HG03558 (cell line): Measurements from ENCODE around the gene ASB15.
"Not testable (repeated sequence)": the region's sequence is repeated elsewhere in the genome, so short reads cannot be mapped to it uniquely, and the experiment has no call there.

Experiments
- ATAC-seq: cut with Tn5 transposase; IDR thresholded peaks from one replicate; pipeline ENCODE4 v1.9.1; 2021; ENCODE audit warnings: moderate number of reproducible peaks; ENCODE audit not compliant: unreplicated experiment; ENCODE audit errors: extremely low read depth

ASB15 gene

GRCh38 chr7:123634011-123634573 lies 32.5 kb downstream of the ASB15 start:
- ATAC-seq = not testable (repeated sequence)

- ATAC-seq = no peak
Measured at GRCh38 chr7:123635551-123636359, 34.1 kb downstream of the ASB15 start.

GRCh38 chr7:123637203-123637602 lies 35.6 kb downstream of the ASB15 start:
- no peak for ATAC-seq

GRCh38 chr7:123637878-123638277 lies 36.3 kb downstream of the ASB15 start:
- no peak for ATAC-seq

GRCh38 chr7:123639631-123640030 lies 38.0 kb downstream of the ASB15 start:
- no peak for ATAC-seq

GRCh38 chr7:123640583-123640982 lies 39.0 kb downstream of the ASB15 start:
- no peak for ATAC-seq

GRCh38 chr7:123641901-123642300 lies 40.3 kb downstream of the ASB15 start:
- ATAC-seq = no peak

GRCh38 chr7:123643495-123644441 lies 42.1 kb downstream of the ASB15 start:
- no peak for ATAC-seq

- ATAC-seq = no peak
Measured at GRCh38 chr7:123645516-123645915, 43.9 kb downstream of the ASB15 start.

GRCh38 chr7:123647106-123647730 lies 45.6 kb downstream of the ASB15 start:
- no peak for ATAC-seq

- no peak for ATAC-seq
Measured at GRCh38 chr7:123649964-123650363, 48.3 kb downstream of the ASB15 start.

- ATAC-seq = no peak
Measured at GRCh38 chr7:123650595-123650994, 49.0 kb downstream of the ASB15 start.

- ATAC-seq = no peak
Measured at GRCh38 chr7:123652406-123652805, 50.8 kb downstream of the ASB15 start.

GRCh38 chr7:123653162-123653561 lies 51.5 kb downstream of the ASB15 start:
- ATAC-seq = no peak

- ATAC-seq = no peak
Measured at GRCh38 chr7:123655614-123656013, 54.0 kb downstream of the ASB15 start, which contains the start of gene LMOD2. Gene LMOD2, plus strand, starts transcription at chr7:123655866. Its CDS starts 98 bp downstream, at chr7:123655964.

GRCh38 chr7:123656544-123657303 lies 55.1 kb downstream of the ASB15 start:
- no peak for ATAC-seq

GRCh38 chr7:123657304-123657685 lies 55.7 kb downstream of the ASB15 start:
- no peak for ATAC-seq

GRCh38 chr7:123658023-123658422 lies 56.4 kb downstream of the ASB15 start:
- no peak for ATAC-seq

- no peak for ATAC-seq
Measured at GRCh38 chr7:123660514-123661354, 59.1 kb downstream of the ASB15 start.
